CD4-positive, alpha-beta T cell treated with Interferon alpha-2 for 1 hour (primary cell): ENCODE data around the gene MFSD6.
"Not testable (repeated sequence)": the region's sequence is repeated elsewhere in the genome, so short reads cannot be mapped to it uniquely, and the experiment has no call there.

ENCODE experiments used
- DNase-seq, 2 donors: peaks; one replicate each; pipeline ENCODE4 v3.0.0-alpha.2; 2020 to 2022

The MFSD6 gene

DNA sequence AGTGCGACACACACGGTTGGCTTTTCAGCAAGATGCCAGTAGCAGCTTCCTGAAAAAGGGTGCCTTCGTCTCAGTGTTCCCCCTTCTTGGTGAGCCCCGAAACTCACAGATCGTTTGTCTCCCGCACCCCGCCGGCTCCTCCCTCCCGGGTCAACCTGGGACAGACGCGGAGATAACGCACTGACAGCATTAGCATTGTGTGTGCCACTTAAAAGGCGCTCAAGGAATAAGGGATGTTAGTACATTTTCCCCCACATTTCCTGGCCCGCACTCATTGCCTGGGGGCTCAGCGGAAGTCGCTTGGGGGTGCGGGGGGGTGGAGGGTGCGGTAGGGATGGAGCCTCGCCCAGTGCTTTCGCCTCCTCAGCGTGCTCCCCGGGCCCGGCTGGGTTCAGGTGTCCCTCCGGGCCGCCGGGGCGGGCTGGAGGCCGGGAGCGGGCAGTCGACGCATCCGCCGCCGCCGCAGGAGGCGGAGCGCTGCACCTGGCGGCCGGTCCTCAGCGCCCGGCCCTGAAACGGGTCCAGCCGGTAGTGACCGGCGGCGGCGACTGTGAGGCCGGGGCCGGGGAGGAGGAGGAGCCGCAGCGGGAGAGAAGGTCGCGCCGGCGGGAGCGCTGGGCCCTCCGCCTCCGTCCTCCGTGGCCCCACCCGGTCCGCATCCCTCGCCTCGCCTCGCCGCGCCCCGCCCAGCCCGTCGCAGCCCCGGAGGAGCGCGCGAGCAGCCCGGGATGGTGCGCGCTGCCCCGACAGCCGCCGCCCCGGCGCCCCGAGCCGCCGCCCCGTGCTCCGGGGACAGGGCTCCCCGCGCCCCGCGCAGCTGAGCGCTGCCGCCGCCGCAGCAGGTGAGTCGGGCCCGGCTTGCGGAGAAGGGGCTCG is at the start of gene MFSD6:
TSS of gene MFSD6 (plus strand) at position 694 of the 876 bp plus-strand sequence. CDS start 27,675 bp downstream, outside the sequence.
- DNase-seq: peak; percentile 46 to 81

DNA sequence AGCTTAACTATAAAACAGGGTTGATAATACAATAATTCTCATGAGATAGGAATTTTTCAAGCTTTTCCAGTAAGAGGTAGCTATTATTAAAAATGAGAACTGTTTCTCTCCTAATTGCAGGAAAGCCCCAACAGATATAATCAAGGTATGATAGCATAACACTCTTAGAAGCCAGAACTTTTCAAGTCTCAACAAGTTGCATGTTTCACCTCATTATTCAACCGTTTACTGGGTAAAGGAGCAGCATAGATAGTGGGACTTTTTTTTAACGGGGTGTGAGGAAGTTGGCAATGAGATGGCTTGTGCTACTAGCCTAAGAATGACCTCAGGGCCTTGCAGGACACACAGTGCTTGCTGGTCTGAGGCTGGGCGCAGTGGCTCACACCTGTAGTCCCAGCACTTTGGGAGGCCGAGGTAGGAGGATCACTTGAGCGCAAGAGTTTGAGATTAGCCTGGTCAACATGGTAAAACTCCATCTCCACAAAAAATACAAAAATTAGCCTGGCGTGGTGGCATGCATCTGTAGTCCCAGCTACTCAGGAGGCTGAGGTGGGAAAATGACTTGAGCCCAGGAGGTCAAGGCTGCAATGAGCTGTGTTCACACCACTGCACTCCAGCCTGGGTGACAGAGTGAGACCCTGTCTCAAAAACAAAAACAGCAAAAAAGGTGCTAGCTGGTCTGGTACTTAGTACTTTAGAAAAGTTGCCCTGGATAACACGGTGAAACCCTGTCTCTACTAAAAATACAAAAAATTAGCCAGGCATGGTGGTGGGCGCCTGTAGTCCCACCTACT is 49.3 kb upstream of the MFSD6 start:
- DNase-seq: not testable (repeated sequence)

DNA sequence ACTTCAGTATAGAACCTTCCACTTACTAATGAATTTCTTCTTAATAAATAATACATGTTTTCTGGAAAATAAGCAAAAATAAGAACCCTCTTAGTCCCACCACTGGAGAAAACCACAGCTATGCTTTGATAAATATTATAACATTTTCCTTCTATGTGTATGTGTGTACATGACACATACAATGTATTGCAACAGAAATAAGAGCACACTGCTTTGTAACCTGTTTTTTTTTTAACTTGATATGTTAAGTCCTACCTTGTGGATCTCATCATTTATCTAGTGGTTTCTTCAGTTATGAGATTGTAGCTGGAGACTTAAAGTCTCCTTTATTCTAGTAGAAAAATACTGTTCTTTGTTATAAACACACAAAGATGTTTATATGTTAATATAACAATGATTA is 47.6 kb upstream of the MFSD6 start:
- DNase-seq: no peak

DNA sequence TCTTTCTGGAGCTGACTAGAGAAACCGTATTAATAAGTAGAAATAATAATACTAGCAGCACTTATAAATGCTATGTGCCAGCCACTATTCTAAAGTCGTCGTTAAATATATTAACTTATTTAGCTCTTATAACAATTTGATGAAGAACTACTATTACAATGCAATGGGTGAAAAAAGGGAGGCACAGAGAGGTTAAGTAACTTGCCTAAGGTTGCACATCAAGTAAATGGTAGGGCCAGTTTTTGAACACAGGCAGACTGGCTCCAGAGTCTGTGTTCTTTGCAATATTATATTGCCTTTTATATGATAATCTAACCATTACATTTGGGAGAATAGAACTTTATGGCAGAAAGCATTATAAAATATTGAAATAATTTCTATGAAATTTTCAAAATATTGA is 47.2 kb upstream of the MFSD6 start:
- DNase-seq: no peak

DNA sequence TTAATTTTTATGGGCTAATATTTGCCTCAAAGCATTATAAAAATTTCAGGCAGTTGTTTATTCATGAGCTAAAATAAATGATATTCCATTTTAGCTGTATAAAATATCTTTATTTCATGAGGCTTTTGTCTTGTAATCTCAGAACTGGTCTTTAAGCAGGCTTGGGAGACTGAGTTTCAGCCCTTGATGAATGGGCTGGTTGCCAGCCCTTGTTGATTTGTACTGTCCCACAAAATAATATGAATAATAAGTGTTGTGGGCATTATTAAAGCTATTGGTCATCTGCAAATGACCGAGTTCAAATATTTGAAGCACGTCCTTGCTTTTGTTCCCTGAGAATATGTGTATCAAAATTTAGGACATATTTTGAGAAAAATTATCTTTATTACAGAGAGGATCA is 46.6 kb upstream of the MFSD6 start:
- DNase-seq: no peak

DNA sequence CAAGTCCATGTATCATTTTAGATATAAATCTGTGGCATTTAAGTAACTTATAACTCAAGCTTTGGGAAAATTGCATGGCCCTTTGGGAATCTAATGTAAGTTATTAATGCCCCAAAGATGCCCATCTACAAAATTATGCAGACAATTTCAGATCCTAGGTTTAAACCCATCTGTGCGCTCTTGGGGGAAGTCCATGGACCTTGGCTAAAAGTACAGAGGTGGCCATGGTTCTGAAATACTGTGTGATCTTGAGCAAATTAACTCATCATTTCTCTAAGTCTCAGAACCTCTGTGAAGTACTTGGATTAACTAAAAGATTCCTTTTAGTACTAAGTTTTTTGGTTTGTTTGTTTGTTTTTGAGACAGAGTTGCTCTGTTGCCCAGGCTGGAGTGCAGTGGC is 45.3 kb upstream of the MFSD6 start:
- DNase-seq: no peak

DNA sequence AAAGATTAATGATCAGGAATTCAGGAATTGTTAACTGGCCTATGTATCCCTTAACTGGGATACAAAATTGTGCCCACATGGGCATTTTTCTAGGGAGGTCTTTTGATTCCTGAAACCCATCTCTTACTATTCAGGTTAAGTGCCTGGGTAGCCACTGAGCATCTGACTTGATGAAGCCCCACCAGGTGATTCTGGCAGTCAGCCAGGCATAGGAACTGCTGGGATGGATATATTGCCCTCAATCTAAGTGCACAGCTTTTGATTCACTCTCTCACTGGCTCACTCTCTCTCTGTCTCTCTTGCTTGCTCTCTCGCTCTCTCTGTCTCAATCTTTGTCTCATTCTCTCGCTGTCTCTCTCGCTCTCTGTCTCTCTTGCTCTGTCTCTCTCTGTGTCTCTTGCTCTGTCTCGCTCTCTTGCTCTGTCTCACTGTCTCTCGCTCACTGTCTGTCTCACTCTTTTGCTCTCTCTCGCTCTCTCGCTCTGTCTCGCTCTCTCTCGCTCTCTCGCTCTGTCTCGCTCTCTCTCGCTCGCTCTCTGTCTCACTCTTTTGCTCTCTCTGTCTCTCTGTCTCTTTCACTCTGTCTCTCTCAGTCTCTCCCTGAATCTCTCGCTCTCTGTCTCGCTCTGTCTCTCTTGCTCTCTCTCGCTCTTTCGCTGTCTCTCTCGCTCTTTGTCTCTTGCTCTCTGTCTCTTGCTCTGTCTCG is 42.5 kb upstream of the MFSD6 start:
- no peak for DNase-seq

DNA sequence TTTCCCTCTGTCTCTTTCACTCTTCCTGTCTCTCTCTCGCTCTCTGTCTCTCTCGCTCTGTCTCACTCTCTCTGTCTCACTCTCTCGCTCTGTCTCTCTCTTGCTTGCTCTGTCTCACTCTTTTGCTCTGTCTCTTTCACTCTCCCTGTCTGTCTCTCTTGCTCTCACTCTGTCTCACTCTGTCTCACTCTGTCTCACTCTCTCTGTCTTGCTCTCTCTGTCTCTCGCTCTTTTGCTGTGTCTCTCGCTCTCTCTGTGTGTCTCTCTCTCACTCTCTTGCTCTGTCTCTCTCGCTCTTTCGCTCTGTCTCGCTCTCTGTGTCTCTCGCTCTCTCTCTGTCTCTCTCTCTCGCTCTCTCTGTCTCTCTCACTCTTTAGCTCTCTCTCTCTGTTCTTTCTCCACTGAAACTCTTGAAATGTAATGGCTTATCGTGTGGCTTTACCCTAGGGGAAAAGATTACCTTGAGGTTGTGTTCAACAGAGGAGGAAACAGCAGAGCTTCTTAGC is 41.9 kb upstream of the MFSD6 start:
- DNase-seq: no peak

DNA sequence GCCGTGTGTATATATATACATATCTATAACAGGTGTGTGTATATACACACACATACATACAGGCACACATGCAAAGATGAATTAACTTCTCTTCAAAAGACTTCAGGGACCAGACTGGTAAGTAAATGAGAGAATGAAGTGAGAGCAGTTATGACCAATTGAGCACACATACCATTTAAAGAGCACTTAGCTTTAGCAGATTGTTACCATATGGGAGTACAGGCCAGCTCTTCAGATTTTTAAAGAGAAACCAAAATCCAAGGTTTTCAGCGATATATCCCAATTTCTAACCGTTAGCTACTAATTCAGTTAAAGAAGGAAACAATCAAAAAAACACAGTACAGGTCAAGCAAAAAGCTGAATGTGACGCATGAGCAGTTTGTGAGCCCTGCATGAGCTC is 41.1 kb upstream of the MFSD6 start:
- no peak for DNase-seq

DNA sequence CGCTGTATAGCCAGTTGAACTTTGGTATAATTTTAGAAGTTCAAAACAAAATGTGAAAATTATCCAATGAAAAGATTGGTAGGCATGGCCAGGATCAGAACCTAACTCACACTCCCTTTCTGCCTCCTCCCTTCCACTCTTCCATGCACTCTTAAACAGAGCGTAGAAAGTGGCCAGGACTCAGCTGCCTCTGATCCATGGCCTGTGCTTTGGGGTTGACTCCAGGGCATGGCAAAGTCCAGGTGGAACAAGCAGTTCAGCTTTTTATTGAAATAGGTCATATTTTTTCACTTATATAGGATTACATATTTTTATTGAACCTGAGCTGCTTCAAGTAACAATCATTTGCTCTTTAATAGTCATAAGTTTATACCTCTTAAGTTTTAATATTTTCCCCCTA is 38.5 kb upstream of the MFSD6 start:
- no peak for DNase-seq

DNA sequence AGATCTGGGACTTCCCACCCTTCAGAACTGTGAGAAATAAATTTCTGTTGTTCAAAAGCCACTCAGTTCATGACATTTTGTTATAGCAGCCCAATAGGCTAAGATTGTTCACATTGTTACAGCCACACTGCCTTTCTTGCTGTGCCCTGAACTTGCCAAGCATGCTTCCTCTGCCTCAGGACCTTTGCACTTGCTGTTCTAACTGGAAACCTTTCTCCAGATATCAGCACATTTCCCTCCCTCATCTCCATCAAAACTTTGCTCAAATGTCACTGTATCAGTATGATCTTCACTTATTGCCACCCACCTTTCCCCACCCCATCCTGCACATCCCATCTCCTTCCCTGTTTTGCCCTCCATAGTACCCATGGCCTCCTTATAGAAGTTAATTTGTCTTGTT is 32.1 kb upstream of the MFSD6 start:
- no peak for DNase-seq

DNA sequence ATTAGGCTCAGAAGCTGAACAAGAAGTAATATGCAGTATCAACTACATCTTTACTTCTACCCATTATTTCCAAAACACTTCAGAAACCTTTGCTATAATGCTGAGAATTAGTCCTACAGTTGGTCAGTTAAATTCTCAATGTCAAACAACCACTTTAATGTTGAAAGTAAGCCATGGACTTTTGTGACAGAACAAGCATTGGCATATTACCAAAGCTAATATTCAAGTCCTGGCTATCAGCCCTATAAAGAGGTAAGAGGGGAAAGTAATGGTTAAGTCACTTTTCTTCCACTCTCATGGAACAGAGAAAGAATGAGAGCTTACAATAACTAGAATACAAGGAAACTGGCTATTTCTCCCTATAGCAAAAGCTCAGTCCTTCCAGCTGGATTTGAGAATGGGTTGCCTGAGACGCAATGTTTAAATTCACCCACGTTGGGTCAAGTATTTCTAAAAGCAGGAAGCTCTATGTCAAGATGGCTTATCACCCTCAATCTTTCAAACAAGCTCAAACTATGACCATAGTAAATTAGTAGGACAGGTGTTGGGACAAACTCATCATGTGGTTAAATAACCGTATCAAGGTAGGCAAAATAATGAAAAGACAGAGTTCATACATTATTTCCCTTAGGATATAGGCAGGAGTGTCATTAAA is 31.4 kb upstream of the MFSD6 start:
- DNase-seq: no peak

DNA sequence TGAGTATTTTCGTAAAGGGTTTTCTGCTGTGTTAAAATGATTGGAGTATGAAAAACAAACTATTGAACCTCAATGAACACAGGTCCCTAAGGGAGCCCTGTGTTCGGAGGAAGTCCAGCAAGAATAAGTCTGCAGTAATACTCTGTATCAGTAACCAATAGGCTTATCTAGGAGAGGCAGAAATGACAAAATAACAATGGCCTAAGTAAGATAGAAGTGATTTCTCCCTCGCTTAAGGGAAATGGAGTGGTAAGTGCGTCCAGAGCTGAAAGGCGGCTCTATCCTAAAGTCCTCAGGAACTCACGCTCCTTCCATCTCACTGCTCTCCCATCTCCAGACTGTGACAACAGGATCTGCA is 29.3 kb upstream of the MFSD6 start:
- no peak for DNase-seq

DNA sequence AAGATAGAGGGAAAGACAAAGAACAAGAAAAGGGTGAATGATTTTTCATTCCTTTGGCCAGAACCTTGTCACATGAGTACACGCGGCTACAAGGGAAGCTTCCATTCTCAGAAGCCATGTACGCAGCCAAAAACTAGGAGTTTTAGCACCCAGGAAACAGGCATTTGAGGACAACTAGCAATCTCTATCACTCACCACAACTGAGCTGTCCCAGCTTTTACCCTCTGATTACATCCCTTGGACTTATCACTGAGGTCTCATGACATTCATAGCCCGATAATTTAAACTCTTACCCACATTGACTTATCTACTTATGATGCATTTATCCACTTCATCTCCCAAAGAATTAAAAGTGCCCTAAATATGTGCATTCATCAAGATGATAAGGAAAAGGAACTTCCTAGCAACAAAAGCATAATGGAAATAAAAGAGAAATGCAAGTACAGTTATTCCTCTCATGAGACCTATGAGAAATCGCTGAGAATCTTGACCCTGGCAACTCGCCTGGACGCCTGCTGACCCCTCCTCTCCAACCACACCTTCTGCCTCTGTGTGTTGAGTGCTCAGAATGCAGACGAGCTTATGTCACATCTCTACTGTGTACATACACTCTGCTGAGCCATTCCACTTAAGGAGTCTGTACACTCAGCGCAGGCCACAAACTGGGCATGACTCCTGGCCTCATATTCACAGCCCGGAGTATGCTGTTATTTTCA is 28.7 kb upstream of the MFSD6 start:
- no peak for DNase-seq

DNA sequence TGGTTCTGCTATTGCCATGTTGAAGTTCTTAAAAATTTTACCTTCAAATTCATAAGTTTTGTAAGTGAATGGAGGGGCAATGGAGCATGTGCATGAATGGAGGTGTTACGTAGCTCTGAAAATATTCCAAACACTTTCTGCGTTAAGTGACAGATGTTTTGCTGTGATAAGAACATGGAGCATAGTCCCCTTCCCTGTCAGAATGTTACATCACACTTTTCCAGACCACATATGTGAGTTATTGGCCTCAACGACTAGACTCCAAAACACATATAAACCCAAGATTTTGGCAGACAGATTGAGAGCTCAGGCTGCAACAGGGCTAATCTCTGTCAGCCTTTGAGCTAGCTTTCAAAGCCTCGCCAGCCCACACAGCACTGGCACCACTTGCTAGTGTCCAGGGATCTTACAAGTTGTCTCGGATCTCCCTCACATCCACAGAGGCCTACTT is 27.2 kb upstream of the MFSD6 start:
- DNase-seq: no peak

DNA sequence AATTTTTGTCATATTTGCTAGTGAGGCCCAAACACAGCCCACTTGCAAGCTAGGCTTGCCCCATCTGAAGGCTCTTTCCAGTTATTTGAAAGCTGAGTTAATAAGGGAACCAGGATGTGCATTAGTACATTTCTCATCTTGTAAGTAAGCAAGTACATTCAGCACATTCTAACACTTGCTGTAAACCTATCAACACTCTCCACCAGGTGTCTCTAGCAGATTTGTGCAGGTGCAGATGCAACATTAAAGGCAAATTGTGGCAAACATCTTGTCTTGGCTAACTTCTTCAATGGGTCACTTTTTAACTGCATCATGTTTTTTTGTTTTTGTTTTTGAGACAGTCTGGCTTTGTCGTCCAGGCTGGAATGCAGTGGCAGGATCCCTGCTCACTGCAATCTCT is 25.3 kb upstream of the MFSD6 start:
- peak; percentile 31 to 78 for DNase-seq

DNA sequence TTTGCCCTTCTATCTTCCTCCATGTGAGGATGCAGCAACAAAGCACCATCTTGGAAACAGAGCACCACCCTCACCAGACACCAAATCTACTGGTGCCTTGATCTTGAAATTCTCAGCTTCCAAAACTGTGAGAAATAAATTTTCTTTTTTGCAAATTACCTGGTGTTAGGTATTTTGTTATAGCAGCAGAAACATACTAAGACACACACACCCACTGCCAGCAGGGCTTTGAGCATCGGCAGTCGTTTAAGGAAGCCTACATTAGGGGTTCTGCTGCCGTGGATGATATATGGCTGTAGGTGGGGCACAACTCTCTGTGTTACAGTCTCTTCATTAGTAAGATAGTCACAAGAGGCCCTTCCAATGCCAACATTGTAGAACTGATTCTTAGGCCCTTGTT is 20.7 kb upstream of the MFSD6 start:
- DNase-seq: no peak

DNA sequence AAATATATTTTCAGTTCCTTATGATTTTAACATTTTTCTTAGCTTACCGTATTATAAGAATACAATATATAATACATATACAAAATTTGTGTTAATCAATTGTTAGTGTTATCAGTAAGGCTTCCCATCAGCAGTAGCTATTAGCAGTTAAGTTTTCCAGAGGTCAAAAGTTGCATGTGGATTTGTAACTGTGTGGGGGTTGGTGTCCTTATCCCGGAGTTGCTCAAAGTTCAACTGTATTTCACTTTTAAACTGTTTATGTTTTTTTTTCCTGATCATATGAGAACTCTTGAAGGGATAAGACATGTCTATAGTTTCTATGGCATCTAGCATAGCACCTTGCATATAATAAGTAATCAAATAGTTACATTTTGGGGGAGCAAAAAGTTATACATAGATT is 11.9 kb upstream of the MFSD6 start:
- no peak for DNase-seq

DNA sequence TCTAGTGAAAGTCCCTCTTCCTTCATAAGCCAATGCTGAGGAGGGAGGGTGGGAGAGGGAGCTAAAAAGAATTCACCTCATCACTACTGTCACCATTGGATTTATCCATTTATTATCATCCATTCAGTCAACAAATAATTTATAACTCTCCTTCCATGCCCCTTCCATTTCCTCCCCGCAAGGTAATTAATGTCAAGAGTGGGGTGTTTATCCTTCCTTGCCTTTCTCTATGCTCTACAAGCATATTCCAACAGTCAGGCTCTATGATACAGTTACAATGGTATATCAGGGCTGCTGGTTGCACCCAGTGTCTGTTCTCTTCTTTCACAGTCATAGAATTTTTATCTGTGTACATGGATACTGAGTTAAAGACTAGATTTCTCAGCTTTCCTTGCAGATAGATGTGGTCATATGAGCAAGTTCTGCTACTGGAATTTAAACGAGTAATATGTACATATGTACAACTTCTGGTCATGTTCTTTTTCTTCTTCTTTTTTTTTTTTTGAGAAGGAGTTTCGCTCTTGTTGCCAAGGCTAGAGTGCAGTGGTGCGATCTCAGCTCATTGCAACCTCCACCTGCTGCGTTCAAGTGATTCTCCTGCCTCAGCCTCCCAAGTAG is 5.1 kb upstream of the MFSD6 start:
- no peak for DNase-seq

DNA sequence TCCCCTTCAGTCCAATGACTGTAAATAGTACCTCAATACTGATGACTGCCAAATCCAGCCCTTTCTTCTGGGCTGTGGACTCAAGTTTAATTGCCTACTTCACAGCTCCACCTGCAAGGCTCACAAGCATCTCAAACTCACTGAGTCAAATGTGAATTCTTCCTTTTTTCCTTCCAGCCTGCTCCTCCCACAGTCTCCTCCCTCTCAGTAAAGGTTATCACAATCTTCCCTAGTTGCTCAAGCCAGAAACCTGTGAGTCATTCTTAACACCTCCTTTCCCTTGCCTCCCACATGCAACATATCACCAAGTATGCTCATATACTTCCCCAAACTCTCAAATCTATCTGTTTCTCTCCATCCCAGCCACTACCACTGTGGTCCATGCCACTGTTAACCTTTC is 3.7 kb upstream of the MFSD6 start:
- no peak for DNase-seq

DNA sequence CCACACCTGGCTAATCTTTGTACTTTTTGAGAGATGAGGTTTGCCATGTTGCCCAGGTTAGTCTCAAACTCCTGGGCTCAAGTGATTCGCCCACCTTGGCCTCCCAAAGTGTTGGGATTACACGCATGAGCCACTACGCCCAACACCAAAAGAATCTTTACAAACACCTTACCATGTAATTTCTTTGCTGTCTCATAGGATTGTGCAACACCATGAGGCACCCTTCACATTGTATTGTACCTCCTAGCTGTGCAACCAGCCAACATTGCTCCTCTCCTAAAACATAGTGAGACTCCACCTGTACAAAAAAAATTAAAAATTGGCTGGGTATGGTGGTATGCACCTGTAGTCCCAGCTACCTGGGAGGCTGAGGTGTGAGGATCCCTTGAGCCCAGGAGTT is 3.1 kb upstream of the MFSD6 start:
- no peak for DNase-seq

DNA sequence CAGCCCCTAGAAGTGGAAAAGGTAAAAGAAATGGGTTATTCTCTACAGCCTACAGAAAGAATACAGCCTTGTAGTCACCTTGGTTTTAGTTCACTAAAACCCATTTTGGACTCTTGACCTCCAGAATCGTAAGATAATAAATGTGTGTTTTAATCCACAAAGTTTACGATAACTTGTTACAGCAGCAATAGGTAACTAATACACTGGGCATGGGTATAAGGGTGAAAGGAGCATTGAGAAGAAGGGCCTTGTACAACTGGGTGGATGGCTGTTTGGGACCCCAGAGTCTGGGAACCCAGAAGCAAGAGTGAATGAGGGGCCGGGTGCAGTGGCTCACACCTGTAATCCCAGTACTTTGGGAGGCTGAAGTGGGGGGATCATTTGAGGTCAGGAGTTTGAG is 2.2 kb upstream of the MFSD6 start:
- no peak for DNase-seq
